IPS-18a (cell line): ENCODE data around the gene OPN1SW.

Experiments used
- H3K27ac ChIP-seq: one replicate; pipeline ENCODE4 v1.5.1; 2013; ENCODE audit warnings: low read length
- H3K27me3 ChIP-seq: one replicate; pipeline ENCODE4 v1.6.1; 2013; ENCODE audit warnings: mild to moderate bottlenecking, low read length; ENCODE audit not compliant: control insufficient read depth, insufficient read depth
- H3K36me3 ChIP-seq: one replicate; pipeline ENCODE4 v1.6.1; 2013; ENCODE audit warnings: low read depth, low read length; ENCODE audit not compliant: control insufficient read depth
- H3K4me1 ChIP-seq: one replicate; pipeline ENCODE4 v1.6.1; 2013; ENCODE audit warnings: low read depth, low read length; ENCODE audit not compliant: control insufficient read depth
- H3K4me3 ChIP-seq: one replicate; pipeline ENCODE4 v1.5.1; 2013; ENCODE audit warnings: low read length
- H3K9ac ChIP-seq: one replicate; pipeline ENCODE4 v1.6.1; 2013; ENCODE audit warnings: mild to moderate bottlenecking, low read length, moderate library complexity
- H3K9me3 ChIP-seq: one replicate; pipeline ENCODE4 v1.6.1; 2013; ENCODE audit warnings: low read depth, low read length; ENCODE audit not compliant: control insufficient read depth

OPN1SW gene

GRCh38 chr7:128775744-128776474 lies at the start of gene OPN1SW:
Gene OPN1SW, minus strand, starts transcription at chr7:128775794. Its CDS starts 13 bp downstream, at chr7:128775781.
- Histone ChIP-seq H3K36me3 (peaks cover 13% of the 10 kb centered on the region), H3K27ac (no peak within 1 kb of the TSS), H3K27me3 (no peaks in the 10 kb centered on the region), H3K4me1 (no peaks in the 10 kb centered on the region), H3K4me3 (no peak within 1 kb of the TSS), H3K9me3 (no peaks in the 10 kb centered on the region), H3K9ac (no peak within 1 kb of the TSS)

- Histone ChIP-seq H3K27ac (no peak overlapping the region), H3K36me3 (no peaks in the 10 kb centered on the region), H3K9me3 (no peaks in the 10 kb centered on the region), H3K4me1 (no peaks in the 10 kb centered on the region), H3K27me3 (no peaks in the 10 kb centered on the region), H3K9ac (no peak overlapping the region), H3K4me3 (no peak overlapping the region)
Measured at GRCh38 chr7:128821724-128822123, 46.1 kb upstream of the OPN1SW start.

- no peaks in the 10 kb centered on the region for H3K9me3 ChIP-seq
- no peaks in the 10 kb centered on the region for H3K27me3 ChIP-seq
- H3K27ac ChIP-seq: no peak overlapping the region
- no peaks in the 10 kb centered on the region for H3K36me3 ChIP-seq
- H3K4me3 ChIP-seq: no peak overlapping the region
- H3K9ac ChIP-seq: no peak overlapping the region
- H3K4me1 ChIP-seq: no peaks in the 10 kb centered on the region
Measured at GRCh38 chr7:128818694-128819093, 43.1 kb upstream of the OPN1SW start.

GRCh38 chr7:128815289-128815942 lies 39.8 kb upstream of the OPN1SW start:
- peaks cover 6% of the 10 kb centered on the region for H3K36me3 ChIP-seq
- no peak overlapping the region for H3K4me3 ChIP-seq
- H3K9ac ChIP-seq: no peak overlapping the region
- peaks cover 15% of the 10 kb centered on the region for H3K4me1 ChIP-seq
- no peaks in the 10 kb centered on the region for H3K27me3 ChIP-seq
- H3K27ac ChIP-seq: no peak overlapping the region
- no peaks in the 10 kb centered on the region for H3K9me3 ChIP-seq

GRCh38 chr7:128814499-128814898 lies 38.9 kb upstream of the OPN1SW start:
- no peak overlapping the region for H3K9ac ChIP-seq
- H3K27me3 ChIP-seq: no peaks in the 10 kb centered on the region
- peaks cover 16% of the 10 kb centered on the region for H3K36me3 ChIP-seq
- peaks cover 15% of the 10 kb centered on the region for H3K4me1 ChIP-seq
- no peaks in the 10 kb centered on the region for H3K9me3 ChIP-seq
- H3K4me3 ChIP-seq: no peak overlapping the region
- no peak overlapping the region for H3K27ac ChIP-seq

GRCh38 chr7:128812514-128813168 lies 37.0 kb upstream of the OPN1SW start:
- Histone ChIP-seq H3K9me3 (no peaks in the 10 kb centered on the region), H3K27me3 (no peaks in the 10 kb centered on the region), H3K36me3 (peaks cover 18% of the 10 kb centered on the region), H3K9ac (no peak overlapping the region), H3K4me3 (no peak overlapping the region), H3K27ac (no peak overlapping the region), H3K4me1 (peaks cover 15% of the 10 kb centered on the region)

- no peak overlapping the region for H3K27ac ChIP-seq
Measured at GRCh38 chr7:128811631-128812430, 36.2 kb upstream of the OPN1SW start.

GRCh38 chr7:128810997-128811396 lies 35.4 kb upstream of the OPN1SW start:
- Histone ChIP-seq H3K4me3 (no peak overlapping the region), H3K36me3 (peaks cover 31% of the 10 kb centered on the region), H3K27ac (no peak overlapping the region), H3K9ac (no peak overlapping the region), H3K9me3 (no peaks in the 10 kb centered on the region), H3K27me3 (no peaks in the 10 kb centered on the region), H3K4me1 (peaks cover 15% of the 10 kb centered on the region)

More at GRCh38 chr7:128811631-128812430, 36.2 kb upstream of the OPN1SW start:
- Histone ChIP-seq H3K27me3 (no peaks in the 10 kb centered on the region), H3K9ac (no peak overlapping the region), H3K4me1 (peaks cover 15% of the 10 kb centered on the region), H3K4me3 (no peak overlapping the region), H3K9me3 (no peaks in the 10 kb centered on the region), H3K36me3 (peaks cover 24% of the 10 kb centered on the region)

GRCh38 chr7:128810473-128810872 lies 34.9 kb upstream of the OPN1SW start:
- peaks cover 15% of the 10 kb centered on the region for H3K4me1 ChIP-seq
- H3K9me3 ChIP-seq: no peaks in the 10 kb centered on the region
- no peaks in the 10 kb centered on the region for H3K27me3 ChIP-seq
- no peak overlapping the region for H3K9ac ChIP-seq
- H3K4me3 ChIP-seq: no peak overlapping the region
- H3K27ac ChIP-seq: no peak overlapping the region
- peaks cover 36% of the 10 kb centered on the region for H3K36me3 ChIP-seq

- peaks cover 42% of the 10 kb centered on the region for H3K36me3 ChIP-seq
Measured at GRCh38 chr7:128809363-128809762, 33.8 kb upstream of the OPN1SW start.

GRCh38 chr7:128807191-128807590 lies 31.6 kb upstream of the OPN1SW start:
- H3K27ac ChIP-seq: no peak overlapping the region
- no peaks in the 10 kb centered on the region for H3K27me3 ChIP-seq
- H3K4me3 ChIP-seq: no peak overlapping the region
- H3K4me1 ChIP-seq: peaks cover 4% of the 10 kb centered on the region
- no peak overlapping the region for H3K9ac ChIP-seq
- H3K9me3 ChIP-seq: no peaks in the 10 kb centered on the region
- H3K36me3 ChIP-seq: peaks cover 53% of the 10 kb centered on the region

More at GRCh38 chr7:128809363-128809762, 33.8 kb upstream of the OPN1SW start:
- H3K27ac ChIP-seq: no peak overlapping the region
- peaks cover 15% of the 10 kb centered on the region for H3K4me1 ChIP-seq
- no peak overlapping the region for H3K9ac ChIP-seq
- H3K27me3 ChIP-seq: no peaks in the 10 kb centered on the region
- no peak overlapping the region for H3K4me3 ChIP-seq
- no peaks in the 10 kb centered on the region for H3K9me3 ChIP-seq
